D721Med (cell line): Measurements from ENCODE around the gene TIMM13.

Experiments
- DNase-seq: peaks from one replicate; pipeline ENCODE4 v3.0.0; 2011; ENCODE audit warnings: low spot score; ENCODE audit not compliant: insufficient read length
- FAIRE-seq: peaks from 2 replicates; lab custom pipeline; 2011; peaks lifted over from hg19 to GRCh38; lab: Jason Lieb, UNC
- TF ChIP-seq, protein P1 (sequence below): IDR thresholded peaks from 2 replicates; pipeline ENCODE4 v1.5.1; 2012; ENCODE audit warnings: mild to moderate bottlenecking, control low read depth; ENCODE audit not compliant: insufficient read depth; ENCODE audit errors: missing control alignments

The TIMM13 gene

GRCh38 chr19:2441096-2441752 is 13.8 kb upstream of the TIMM13 start:
- no peak for FAIRE-seq
- DNase-seq, result no peak
- TF ChIP-seq, protein P1, sequence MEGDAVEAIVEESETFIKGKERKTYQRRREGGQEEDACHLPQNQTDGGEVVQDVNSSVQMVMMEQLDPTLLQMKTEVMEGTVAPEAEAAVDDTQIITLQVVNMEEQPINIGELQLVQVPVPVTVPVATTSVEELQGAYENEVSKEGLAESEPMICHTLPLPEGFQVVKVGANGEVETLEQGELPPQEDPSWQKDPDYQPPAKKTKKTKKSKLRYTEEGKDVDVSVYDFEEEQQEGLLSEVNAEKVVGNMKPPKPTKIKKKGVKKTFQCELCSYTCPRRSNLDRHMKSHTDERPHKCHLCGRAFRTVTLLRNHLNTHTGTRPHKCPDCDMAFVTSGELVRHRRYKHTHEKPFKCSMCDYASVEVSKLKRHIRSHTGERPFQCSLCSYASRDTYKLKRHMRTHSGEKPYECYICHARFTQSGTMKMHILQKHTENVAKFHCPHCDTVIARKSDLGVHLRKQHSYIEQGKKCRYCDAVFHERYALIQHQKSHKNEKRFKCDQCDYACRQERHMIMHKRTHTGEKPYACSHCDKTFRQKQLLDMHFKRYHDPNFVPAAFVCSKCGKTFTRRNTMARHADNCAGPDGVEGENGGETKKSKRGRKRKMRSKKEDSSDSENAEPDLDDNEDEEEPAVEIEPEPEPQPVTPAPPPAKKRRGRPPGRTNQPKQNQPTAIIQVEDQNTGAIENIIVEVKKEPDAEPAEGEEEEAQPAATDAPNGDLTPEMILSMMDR, result no peak

- no peak for DNase-seq
- TF ChIP-seq, protein P1, result no peak
- FAIRE-seq, result no peak
Observed at GRCh38 chr19:2440515-2440914, 13.1 kb upstream of the TIMM13 start.

- FAIRE-seq (no peak), DNase-seq (no peak)
- TF ChIP-seq, protein P1, result no peak
Observed at GRCh38 chr19:2438178-2438577, 10.8 kb upstream of the TIMM13 start.

DNA sequence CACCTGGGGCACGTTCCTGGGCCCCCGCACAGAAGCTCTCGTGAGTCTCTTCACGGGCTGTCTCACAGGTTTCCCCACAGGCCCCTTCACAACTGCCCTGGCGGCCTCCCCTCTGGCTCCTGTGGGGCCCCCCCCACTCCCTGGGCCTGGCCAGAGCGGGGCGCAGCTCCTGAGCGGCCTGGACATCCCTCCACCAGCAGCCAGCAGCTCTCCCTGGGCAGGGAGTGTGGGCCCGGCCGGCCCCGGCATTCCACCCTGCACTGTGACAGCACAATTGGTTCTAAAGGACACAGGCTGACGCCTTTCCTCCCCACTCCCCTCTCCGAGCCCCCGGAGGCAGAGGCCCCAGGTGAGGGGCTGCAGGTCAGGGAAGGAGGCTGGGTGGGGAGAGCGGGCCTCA is 9.5 kb upstream of the TIMM13 start:
- DNase-seq, result no peak
- no peak for FAIRE-seq
- TF ChIP-seq, protein P1, result no peak

- FAIRE-seq, result no peak
- no peak for DNase-seq
- TF ChIP-seq, protein P1, result no peak
Observed at GRCh38 chr19:2436384-2436783, 9.0 kb upstream of the TIMM13 start.

- DNase-seq (no peak), FAIRE-seq (no peak)
- TF ChIP-seq, protein P1, result no peak
Observed at GRCh38 chr19:2434721-2435265, 7.4 kb upstream of the TIMM13 start.

- TF ChIP-seq, protein P1, result no peak
- FAIRE-seq (no peak), DNase-seq (no peak)
Observed at GRCh38 chr19:2434267-2434666, 6.9 kb upstream of the TIMM13 start.
